Measurements from ENCODE around the gene APOC1.

Gene APOC1

GRCh38 chr19:44957526-44957925, 43.1 kb downstream of the APOC1 start:
- DNase-seq, result no peak

- no peak for DNase-seq
These were observed 43.7 kb downstream of the APOC1 start for GRCh38 chr19:44958090-44958489.

GRCh38 chr19:44959691-44960090, 45.3 kb downstream of the APOC1 start:
- no peak for DNase-seq

GRCh38 chr19:44960906-44961728, 46.7 kb downstream of the APOC1 start:
- no peak for DNase-seq

DNA sequence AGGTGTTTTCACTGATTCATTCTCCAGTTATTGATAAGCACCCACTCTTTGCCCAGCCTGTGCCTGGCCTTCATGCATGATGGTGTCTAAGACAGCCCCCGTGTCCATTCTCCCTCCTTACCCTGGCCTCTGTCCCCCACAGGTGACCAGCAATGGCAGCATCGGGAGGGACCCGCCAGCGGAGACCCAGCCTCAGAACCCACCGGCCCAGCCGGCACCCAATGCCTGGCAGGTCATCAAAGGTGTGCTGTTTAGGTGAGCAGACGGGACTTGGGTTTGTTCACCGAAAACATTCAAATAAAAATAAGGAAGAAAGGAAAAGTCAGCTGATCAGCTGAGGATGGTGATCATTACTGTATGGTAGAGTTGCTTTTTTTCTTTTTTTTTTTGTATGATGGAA, 47.4 kb downstream of the APOC1 start:
- no peak for DNase-seq

GRCh38 chr19:44968118-44968517, 53.7 kb downstream of the APOC1 start:
- no peak for DNase-seq

DNA sequence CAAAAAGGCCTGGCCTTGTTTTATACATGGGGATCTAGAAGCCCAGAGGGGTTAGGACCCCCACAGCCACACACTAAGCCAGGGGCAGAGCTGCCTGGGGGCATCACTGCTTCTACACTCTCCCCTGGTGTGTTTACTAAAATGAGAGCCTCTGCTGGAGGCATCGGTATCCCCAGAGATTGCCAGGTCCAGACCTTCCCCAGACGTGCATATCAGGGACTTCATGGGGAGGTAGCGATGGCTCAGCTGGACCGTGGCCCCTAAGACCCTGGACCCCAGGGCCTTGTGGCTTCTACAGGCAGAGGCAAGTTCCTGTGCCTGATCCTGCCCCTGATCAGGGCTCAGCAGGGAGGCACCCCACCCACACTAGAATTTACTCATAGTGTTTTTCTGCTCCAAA, 54.3 kb downstream of the APOC1 start:
- no peak for DNase-seq
